Right ventricle myocardium inferior (tissue), 1 donor: ENCODE data around the gene ACCS. TPM values are rescaled to one million over a fixed set of nuclear protein-coding genes. Genes with fewer than 3 reads are reported as not detected.

Source experiments
- ATAC-seq: fragments of 200-7000 bp; cut with Tn5 transposase; one replicate; pipeline ENCODE4 v1.9.1; 2020; ENCODE audit warnings: mild to moderate bottlenecking, moderate library complexity
- DNase-seq: peaks from one replicate; pipeline ENCODE4 v3.0.0; 2021; ENCODE audit errors: missing footprints
- intact Hi-C: fragments of 100-400 bp; cut with DNase I; formaldehyde crosslinking; loops from one replicate; pipeline ENCODE4 v1.11.0; 2022
- total RNA-seq: library from RNA; stranded (reverse); fragmentation: NEBNext Ultra II Directional; extraction: Animal tissue kit (Norgen Biotek cat#: 25700); gene quantifications from one replicate; pipeline ENCODE4 v1.2.1, GENCODE V29; 2021
- donor health status: DM: no; HTN: yes; CAD: no; lungs with severe emphysema.

ACCS gene
- total RNA-seq, 1 donor from 2014 or later = 7.0 TPM

- DNase-seq = no peak
- ATAC-seq = peak; percentile 45
- intact Hi-C loops = loop anchor here (5.0 kb wide), 1 partner anchor 425 kb away; no protein-coding TSS in a partner anchor
Observed at GRCh38 chr11:44112091-44112821, 46.2 kb downstream of the ACCS start.

- intact Hi-C loops = loop anchor here (5.0 kb wide), 1 partner anchor 424 kb away; no protein-coding TSS in a partner anchor
- DNase-seq = no peak
Observed at GRCh38 chr11:44113018-44113417, 46.9 kb downstream of the ACCS start.

GRCh38 chr11:44113572-44113971 is 47.5 kb downstream of the ACCS start:
- DNase-seq (no peak), ATAC-seq (no peak)
- intact Hi-C loops = loop anchor here (5.0 kb wide), 1 partner anchor 424 kb away; no protein-coding TSS in a partner anchor

More at GRCh38 chr11:44113018-44113417, 46.9 kb downstream of the ACCS start:
- ATAC-seq = no peak

GRCh38 chr11:44116234-44116830 is 50.3 kb downstream of the ACCS start:
- intact Hi-C loops = no loop called here
- no peak for DNase-seq
- ATAC-seq = peak; percentile 37

GRCh38 chr11:44120169-44120568 is 54.1 kb downstream of the ACCS start:
- intact Hi-C loops = loop anchor here (2.0 kb wide), 1 partner anchor 25 kb away; the partner anchor contains the start of gene EXT2
- ATAC-seq (peak; percentile 69), DNase-seq (no peak)

- DNase-seq (no peak), ATAC-seq (peak; percentile 30)
- intact Hi-C loops = no loop called here
Observed at GRCh38 chr11:44125598-44125997, 59.5 kb downstream of the ACCS start.

- DNase-seq (no peak), ATAC-seq (no peak)
- intact Hi-C loops = no loop called here
Observed at GRCh38 chr11:44126304-44126703, 60.2 kb downstream of the ACCS start.

GRCh38 chr11:44127130-44127529 is 61.1 kb downstream of the ACCS start:
- intact Hi-C loops = no loop called here

GRCh38 chr11:44128729-44129128 is 62.7 kb downstream of the ACCS start:
- no peak for ATAC-seq
- no peak for DNase-seq
- intact Hi-C loops = no loop called here

More at GRCh38 chr11:44127130-44127529, 61.1 kb downstream of the ACCS start:
- no peak for ATAC-seq
- DNase-seq = no peak

GRCh38 chr11:44130751-44131150 is 64.7 kb downstream of the ACCS start:
- DNase-seq = no peak
- ATAC-seq = no peak

GRCh38 chr11:44133335-44133946 is 67.4 kb downstream of the ACCS start:
- ATAC-seq (peak; percentile 67), DNase-seq (no peak)
- intact Hi-C loops = loop anchor here (5.0 kb wide), 2 partner anchors 154 to 404 kb away; no protein-coding TSS in a partner anchor

More at GRCh38 chr11:44130751-44131150, 64.7 kb downstream of the ACCS start:
- intact Hi-C loops = loop anchor here (5.0 kb wide), 2 partner anchors 157 to 407 kb away; no protein-coding TSS in a partner anchor

Other genes with a start within 250 kb of the ACCS start
- 14.2 TPM for gene ALKBH3, start 185.4 kb upstream of the ACCS start, total RNA-seq
- gene C11orf96, start 123.6 kb upstream of the ACCS start, total RNA-seq = 19.8 TPM
- gene ACCSL, start 18.3 kb upstream of the ACCS start, total RNA-seq = not detected
- 30.7 TPM for gene EXT2, start 29.4 kb downstream of the ACCS start, total RNA-seq
- 0.05 TPM for gene ALX4, start 243.9 kb downstream of the ACCS start, total RNA-seq